Left ventricle myocardium inferior (tissue), 1 donor: Measurements from ENCODE around the gene ADAMTSL1. TPM values are rescaled to one million over a fixed set of nuclear protein-coding genes. Genes with fewer than 3 reads are reported as not detected.

Source experiments
- DNase-seq: peaks from one replicate; pipeline ENCODE4 v3.0.0-alpha.2; 2020
- H3K27ac ChIP-seq: fragments of 200-600 bp; replicated peaks from 2 replicates; pipeline ENCODE4 v1.8.0; 2021
- H3K27me3 ChIP-seq: fragments of 200-600 bp; 2 replicates; pipeline ENCODE4 v1.8.0; 2021; ENCODE audit warnings: low read depth
- H3K36me3 ChIP-seq: fragments of 200-600 bp; 2 replicates; pipeline ENCODE4 v1.8.0; 2021
- H3K4me1 ChIP-seq: fragments of 200-600 bp; 2 replicates; pipeline ENCODE4 v1.8.0; 2021
- H3K4me3 ChIP-seq: fragments of 200-600 bp; 2 replicates; pipeline ENCODE4 v1.8.0; 2021; ENCODE audit warnings: mild to moderate bottlenecking, moderate library complexity
- H3K9me3 ChIP-seq: fragments of 200-600 bp; replicated peaks from 2 replicates; pipeline ENCODE4 v1.8.0; 2021
- intact Hi-C: fragments of 100-400 bp; cut with micrococcal nuclease; formaldehyde crosslinking; loops from one replicate; pipeline ENCODE4 v1.11.0; 2022
- long read RNA-seq: library from polyadenylated mRNA; unstranded; transcript quantifications from one replicate; pipeline ENCODE4 v2.0.0, GENCODE V29; 2021
- total RNA-seq: library from RNA; stranded (reverse); fragmentation: NEBNext Ultra II Directional; extraction: Animal tissue kit (Norgen Biotek cat#: 25700); gene quantifications from one replicate; pipeline ENCODE4 v1.2.1, GENCODE V29; 2021
- TF ChIP-seq, protein P1 (sequence below): fragments of 200-600 bp; IDR thresholded peaks from 2 replicates; pipeline ENCODE4 v1.8.0; 2021; ENCODE audit warnings: antibody characterized with exemption, mild to moderate bottlenecking, borderline replicate concordance
- donor health status: DM: no; HTN: yes; CAD: no; lungs with severe emphysema.

Gene ADAMTSL1, protein sequence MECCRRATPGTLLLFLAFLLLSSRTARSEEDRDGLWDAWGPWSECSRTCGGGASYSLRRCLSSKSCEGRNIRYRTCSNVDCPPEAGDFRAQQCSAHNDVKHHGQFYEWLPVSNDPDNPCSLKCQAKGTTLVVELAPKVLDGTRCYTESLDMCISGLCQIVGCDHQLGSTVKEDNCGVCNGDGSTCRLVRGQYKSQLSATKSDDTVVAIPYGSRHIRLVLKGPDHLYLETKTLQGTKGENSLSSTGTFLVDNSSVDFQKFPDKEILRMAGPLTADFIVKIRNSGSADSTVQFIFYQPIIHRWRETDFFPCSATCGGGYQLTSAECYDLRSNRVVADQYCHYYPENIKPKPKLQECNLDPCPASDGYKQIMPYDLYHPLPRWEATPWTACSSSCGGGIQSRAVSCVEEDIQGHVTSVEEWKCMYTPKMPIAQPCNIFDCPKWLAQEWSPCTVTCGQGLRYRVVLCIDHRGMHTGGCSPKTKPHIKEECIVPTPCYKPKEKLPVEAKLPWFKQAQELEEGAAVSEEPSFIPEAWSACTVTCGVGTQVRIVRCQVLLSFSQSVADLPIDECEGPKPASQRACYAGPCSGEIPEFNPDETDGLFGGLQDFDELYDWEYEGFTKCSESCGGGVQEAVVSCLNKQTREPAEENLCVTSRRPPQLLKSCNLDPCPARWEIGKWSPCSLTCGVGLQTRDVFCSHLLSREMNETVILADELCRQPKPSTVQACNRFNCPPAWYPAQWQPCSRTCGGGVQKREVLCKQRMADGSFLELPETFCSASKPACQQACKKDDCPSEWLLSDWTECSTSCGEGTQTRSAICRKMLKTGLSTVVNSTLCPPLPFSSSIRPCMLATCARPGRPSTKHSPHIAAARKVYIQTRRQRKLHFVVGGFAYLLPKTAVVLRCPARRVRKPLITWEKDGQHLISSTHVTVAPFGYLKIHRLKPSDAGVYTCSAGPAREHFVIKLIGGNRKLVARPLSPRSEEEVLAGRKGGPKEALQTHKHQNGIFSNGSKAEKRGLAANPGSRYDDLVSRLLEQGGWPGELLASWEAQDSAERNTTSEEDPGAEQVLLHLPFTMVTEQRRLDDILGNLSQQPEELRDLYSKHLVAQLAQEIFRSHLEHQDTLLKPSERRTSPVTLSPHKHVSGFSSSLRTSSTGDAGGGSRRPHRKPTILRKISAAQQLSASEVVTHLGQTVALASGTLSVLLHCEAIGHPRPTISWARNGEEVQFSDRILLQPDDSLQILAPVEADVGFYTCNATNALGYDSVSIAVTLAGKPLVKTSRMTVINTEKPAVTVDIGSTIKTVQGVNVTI (N-terminal part only)
- 1.7 TPM for total RNA-seq
- long read RNA-seq, result 0 reads

DNA sequence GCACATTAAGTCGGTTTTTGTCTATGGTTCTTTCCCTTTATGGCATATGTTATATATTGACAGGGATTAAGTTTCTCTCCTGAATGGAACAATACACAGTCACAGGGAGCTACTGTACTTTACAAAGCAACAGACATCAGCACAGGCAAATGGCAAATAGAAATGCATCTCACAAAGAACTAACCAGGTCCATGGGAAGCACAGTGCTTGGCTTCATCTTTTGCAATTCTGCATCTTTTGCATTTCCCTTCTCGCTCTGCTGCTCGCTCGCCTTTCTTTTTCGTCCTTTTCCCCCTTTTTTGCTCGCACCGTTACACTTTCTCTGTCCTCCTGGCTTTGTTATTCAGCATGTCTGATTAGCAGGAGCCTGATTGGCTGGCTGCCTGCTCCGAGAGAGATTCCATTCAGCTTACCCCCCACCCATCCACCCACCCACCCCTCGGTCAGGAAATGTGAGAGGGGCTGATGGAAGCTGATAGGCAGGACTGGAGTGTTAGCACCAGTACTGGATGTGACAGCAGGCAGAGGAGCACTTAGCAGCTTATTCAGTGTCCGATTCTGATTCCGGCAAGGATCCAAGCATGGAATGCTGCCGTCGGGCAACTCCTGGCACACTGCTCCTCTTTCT, at the start of gene ADAMTSL1:
ADAMTSL1 (plus strand) TSS at position 502 of the 628 bp plus-strand sequence; CDS start at position 582, 80 bp downstream.
- peaks cover 31% of the 10 kb centered on the region for H3K4me1 ChIP-seq
- peaks cover 15% of the 10 kb centered on the region for H3K9me3 ChIP-seq
- intact Hi-C loops, result no loop called here
- no peaks in the 10 kb centered on the region for H3K36me3 ChIP-seq
- peak; percentile 24 for DNase-seq
- H3K27me3 ChIP-seq, result no peaks in the 10 kb centered on the region
- H3K4me3 ChIP-seq, result peak within 1 kb of the TSS; percentile 57
- TF ChIP-seq, protein P1, sequence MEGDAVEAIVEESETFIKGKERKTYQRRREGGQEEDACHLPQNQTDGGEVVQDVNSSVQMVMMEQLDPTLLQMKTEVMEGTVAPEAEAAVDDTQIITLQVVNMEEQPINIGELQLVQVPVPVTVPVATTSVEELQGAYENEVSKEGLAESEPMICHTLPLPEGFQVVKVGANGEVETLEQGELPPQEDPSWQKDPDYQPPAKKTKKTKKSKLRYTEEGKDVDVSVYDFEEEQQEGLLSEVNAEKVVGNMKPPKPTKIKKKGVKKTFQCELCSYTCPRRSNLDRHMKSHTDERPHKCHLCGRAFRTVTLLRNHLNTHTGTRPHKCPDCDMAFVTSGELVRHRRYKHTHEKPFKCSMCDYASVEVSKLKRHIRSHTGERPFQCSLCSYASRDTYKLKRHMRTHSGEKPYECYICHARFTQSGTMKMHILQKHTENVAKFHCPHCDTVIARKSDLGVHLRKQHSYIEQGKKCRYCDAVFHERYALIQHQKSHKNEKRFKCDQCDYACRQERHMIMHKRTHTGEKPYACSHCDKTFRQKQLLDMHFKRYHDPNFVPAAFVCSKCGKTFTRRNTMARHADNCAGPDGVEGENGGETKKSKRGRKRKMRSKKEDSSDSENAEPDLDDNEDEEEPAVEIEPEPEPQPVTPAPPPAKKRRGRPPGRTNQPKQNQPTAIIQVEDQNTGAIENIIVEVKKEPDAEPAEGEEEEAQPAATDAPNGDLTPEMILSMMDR, result no peak
- H3K27ac ChIP-seq, result no peak within 1 kb of the TSS

DNA sequence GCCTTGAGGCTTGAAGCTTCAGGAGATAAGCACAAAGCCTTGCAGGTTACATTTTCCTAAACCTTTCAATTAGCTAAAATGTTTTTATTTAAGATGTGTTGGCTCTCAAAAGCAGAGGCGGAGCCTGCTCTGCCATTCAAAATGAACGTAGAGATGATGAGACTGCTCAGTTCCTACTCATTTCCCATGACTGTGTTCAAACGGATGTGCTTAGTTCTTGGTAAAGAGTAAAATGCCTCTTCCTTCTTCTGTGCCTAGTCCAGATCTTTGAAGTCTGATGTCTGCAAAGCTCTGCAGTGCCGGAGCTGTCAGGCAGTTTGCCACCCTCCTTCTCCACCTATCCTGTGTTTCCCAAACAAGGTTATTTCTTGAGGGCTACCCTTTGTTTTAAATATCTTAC, 46.3 kb upstream of the ADAMTSL1 start:
- TF ChIP-seq, protein P1, result no peak
- intact Hi-C loops, result no loop called here
- DNase-seq, result no peak
- H3K9me3 ChIP-seq, result no peaks in the 10 kb centered on the region
- H3K27me3 ChIP-seq, result no peaks in the 10 kb centered on the region
- peaks cover 10% of the 10 kb centered on the region for H3K4me1 ChIP-seq
- no peak overlapping the region for H3K27ac ChIP-seq
- H3K4me3 ChIP-seq, result no peak overlapping the region
- H3K36me3 ChIP-seq, result no peaks in the 10 kb centered on the region

DNA sequence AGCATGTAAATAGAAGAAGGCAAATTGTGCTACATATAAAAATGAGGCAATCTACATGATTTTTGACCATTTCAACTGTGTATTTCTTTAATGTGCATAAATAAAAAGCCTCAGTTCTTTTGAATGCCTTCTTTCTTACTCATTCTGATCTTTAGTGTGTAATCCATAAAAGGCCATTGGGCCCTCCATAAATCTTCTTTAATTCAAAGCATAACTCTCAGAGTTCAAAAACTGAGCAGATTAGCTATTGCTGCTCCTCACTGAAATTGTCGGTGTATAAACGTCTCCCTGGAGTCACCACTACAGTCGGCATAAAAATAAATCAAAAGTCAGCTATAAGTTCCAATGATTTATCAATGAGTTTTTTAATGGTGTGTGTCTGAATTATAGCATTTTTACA, 45.3 kb upstream of the ADAMTSL1 start:
- TF ChIP-seq, protein P1, result no peak
- Histone ChIP-seq H3K4me1 (peaks cover 6% of the 10 kb centered on the region), H3K9me3 (no peaks in the 10 kb centered on the region), H3K36me3 (no peaks in the 10 kb centered on the region), H3K27ac (no peak overlapping the region), H3K4me3 (no peak overlapping the region), H3K27me3 (no peaks in the 10 kb centered on the region)
- DNase-seq, result no peak
- intact Hi-C loops, result no loop called here

DNA sequence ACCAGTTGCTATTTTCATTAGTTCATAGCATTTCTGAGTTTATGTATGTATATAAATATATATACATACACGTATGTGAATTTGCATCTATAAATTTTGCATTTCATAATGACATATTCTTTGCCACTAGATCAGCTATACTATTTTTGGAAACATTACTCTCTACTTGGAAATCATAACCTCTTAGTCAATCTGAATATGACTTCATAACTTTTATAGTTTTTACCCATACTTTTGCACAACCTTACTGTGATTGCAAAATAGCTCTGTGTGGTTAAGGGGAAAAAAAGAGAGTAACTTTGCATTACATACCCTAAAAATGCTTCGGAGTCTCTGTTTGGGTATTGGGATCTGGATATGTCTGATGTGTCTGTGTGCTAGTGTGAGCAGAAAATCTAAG, 44.9 kb upstream of the ADAMTSL1 start:
- DNase-seq, result no peak
- Histone ChIP-seq H3K36me3 (no peaks in the 10 kb centered on the region), H3K4me1 (peaks cover 6% of the 10 kb centered on the region), H3K27me3 (no peaks in the 10 kb centered on the region), H3K9me3 (no peaks in the 10 kb centered on the region), H3K4me3 (no peak overlapping the region), H3K27ac (no peak overlapping the region)
- intact Hi-C loops, result no loop called here
- TF ChIP-seq, protein P1, result no peak
